Measurements from ENCODE around the gene TRPV4.

Gene TRPV4

GRCh38 chr12:109760930-109761921 is 72.0 kb downstream of the TRPV4 start:
- no peak for DNase-seq

GRCh38 chr12:109760031-109760929 is 72.9 kb downstream of the TRPV4 start:
- no peak for DNase-seq

- no peak for DNase-seq
These were observed 73.6 kb downstream of the TRPV4 start for GRCh38 chr12:109759595-109759994.

GRCh38 chr12:109758426-109759420 is 74.5 kb downstream of the TRPV4 start:
- no peak for DNase-seq

GRCh38 chr12:109757671-109758265 is 75.4 kb downstream of the TRPV4 start:
- DNase-seq = no peak

GRCh38 chr12:109756457-109756856 is 76.7 kb downstream of the TRPV4 start:
- no peak for DNase-seq

- no peak for DNase-seq
These were observed 79.2 kb downstream of the TRPV4 start for GRCh38 chr12:109753959-109754358.

GRCh38 chr12:109753054-109753401 is 80.2 kb downstream of the TRPV4 start:
- no peak for DNase-seq

- DNase-seq = no peak
These were observed 80.8 kb downstream of the TRPV4 start for GRCh38 chr12:109752117-109753053.

GRCh38 chr12:109744986-109745942 is 87.9 kb downstream of the TRPV4 start:
- DNase-seq = no peak

- DNase-seq = no peak
These were observed 89.2 kb downstream of the TRPV4 start for GRCh38 chr12:109744026-109744425.

GRCh38 chr12:109743076-109743910 is 89.9 kb downstream of the TRPV4 start:
- DNase-seq = no peak

- DNase-seq = no peak
These were observed 91.1 kb downstream of the TRPV4 start for GRCh38 chr12:109741970-109742703.

GRCh38 chr12:109741286-109741969 is 91.8 kb downstream of the TRPV4 start:
- DNase-seq = no peak

GRCh38 chr12:109740694-109741245 is 92.4 kb downstream of the TRPV4 start:
- no peak for DNase-seq
